IMR-90 (cell line): ENCODE data around the gene IDI2.

Experiments used
- CEBPB ChIP-seq: IDR thresholded peaks from 2 replicates; pipeline ENCODE4 v1.6.1; 2012; ENCODE audit warnings: low read depth, low read length, improper control_type of control experiment
- ELK1 ChIP-seq: fragments of 150-350 bp; IDR thresholded peaks from 2 replicates; pipeline ENCODE4 v1.6.1; 2016; ENCODE audit warnings: low read depth, mild to moderate bottlenecking, low read length, moderate library complexity, borderline replicate concordance
- NFE2L2 ChIP-seq: fragments of 150-350 bp; IDR thresholded peaks from 2 replicates; pipeline ENCODE4 v1.6.1; 2016; ENCODE audit warnings: low read depth, mild to moderate bottlenecking, low read length
- POLR2A ChIP-seq: IDR thresholded peaks from 2 replicates; pipeline ENCODE4 v1.6.1; 2012; ENCODE audit warnings: mild to moderate bottlenecking, low read depth, low read length
- RAD21 ChIP-seq: IDR thresholded peaks from 2 replicates; pipeline ENCODE4 v1.6.1; 2012; ENCODE audit warnings: low read length, improper control_type of control experiment
- SMC3 ChIP-seq: fragments of 150-350 bp; IDR thresholded peaks from 2 replicates; pipeline ENCODE4 v1.6.1; 2016; ENCODE audit warnings: low read depth, mild to moderate bottlenecking, antibody characterized with exemption, low read length, moderate library complexity
- TF ChIP-seq, protein P1 (sequence below): conservative IDR thresholded peaks from 2 replicates; pipeline ENCODE4 v1.5.1; 2012; ENCODE audit warnings: mild to moderate bottlenecking, low read depth, low read length, improper control_type of control experiment

- no peak for TF ChIP-seq SMC3
- no peak for TF ChIP-seq POLR2A
- TF ChIP-seq, protein P1, sequence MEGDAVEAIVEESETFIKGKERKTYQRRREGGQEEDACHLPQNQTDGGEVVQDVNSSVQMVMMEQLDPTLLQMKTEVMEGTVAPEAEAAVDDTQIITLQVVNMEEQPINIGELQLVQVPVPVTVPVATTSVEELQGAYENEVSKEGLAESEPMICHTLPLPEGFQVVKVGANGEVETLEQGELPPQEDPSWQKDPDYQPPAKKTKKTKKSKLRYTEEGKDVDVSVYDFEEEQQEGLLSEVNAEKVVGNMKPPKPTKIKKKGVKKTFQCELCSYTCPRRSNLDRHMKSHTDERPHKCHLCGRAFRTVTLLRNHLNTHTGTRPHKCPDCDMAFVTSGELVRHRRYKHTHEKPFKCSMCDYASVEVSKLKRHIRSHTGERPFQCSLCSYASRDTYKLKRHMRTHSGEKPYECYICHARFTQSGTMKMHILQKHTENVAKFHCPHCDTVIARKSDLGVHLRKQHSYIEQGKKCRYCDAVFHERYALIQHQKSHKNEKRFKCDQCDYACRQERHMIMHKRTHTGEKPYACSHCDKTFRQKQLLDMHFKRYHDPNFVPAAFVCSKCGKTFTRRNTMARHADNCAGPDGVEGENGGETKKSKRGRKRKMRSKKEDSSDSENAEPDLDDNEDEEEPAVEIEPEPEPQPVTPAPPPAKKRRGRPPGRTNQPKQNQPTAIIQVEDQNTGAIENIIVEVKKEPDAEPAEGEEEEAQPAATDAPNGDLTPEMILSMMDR, result no peak
- no peak for TF ChIP-seq RAD21
- TF ChIP-seq ELK1, result no peak
- TF ChIP-seq NFE2L2, result no peak
- TF ChIP-seq CEBPB, result no peak
Measured at GRCh38 chr10:974038-974784, 51.4 kb downstream of the IDI2 start.
